PC-9 (cell line): ENCODE results near the gene FCAMR. TPM values are rescaled to one million over a fixed set of nuclear protein-coding genes. Genes with fewer than 3 reads are reported as not detected.

Experiments
- BruUV-seq: library from RNA; stranded (reverse); fragments of 400-500 nt; replicated peaks from 2 replicates; lab custom pipeline; 2021; lab: Mats Ljungman, UMichigan
- CTCF ChIA-PET: fragments of 300-600 bp; sonication (Branson Sonifier 250); formaldehyde crosslinking; loops from one replicate; lab custom pipeline; 2022; ENCODE audit warnings: antibody characterized with exemption; lab: Charles Lee
- POLR2A ChIA-PET: fragments of 300-600 bp; sonication (Branson Sonifier 250); formaldehyde crosslinking; loops from one replicate; lab custom pipeline; 2022; ENCODE audit warnings: antibody characterized with exemption; ENCODE audit not compliant: unreplicated experiment; lab: Charles Lee
- DNase-seq, 2 experiments: peaks; one replicate each; pipeline versions ENCODE4 v3.0.0 to v3.0.0-alpha.2; 2015 to 2022; ENCODE audit warnings: mixed read lengths in 1 of 2
- H2AFZ ChIP-seq: fragments of 200-600 bp; sonication (generic); 2 replicates; pipeline ENCODE4 v1.8.1; 2017; ENCODE audit warnings: antibody characterized with exemption
- H3F3A ChIP-seq: fragments of 200-600 bp; sonication (generic); 2 replicates; pipeline ENCODE4 v1.8.1; 2017; ENCODE audit warnings: antibody characterized with exemption, mild to moderate bottlenecking, low read depth; ENCODE audit not compliant: insufficient read depth
- H3K27ac ChIP-seq: fragments of 200-600 bp; sonication (generic); 2 replicates; pipeline ENCODE4 v1.6.1; 2016; ENCODE audit warnings: mixed run types
- H3K27me3 ChIP-seq: fragments of 200-600 bp; sonication (generic); 2 replicates; pipeline ENCODE4 v1.6.1; 2016; ENCODE audit warnings: low read depth, mixed run types; ENCODE audit not compliant: insufficient read depth
- H3K36me3 ChIP-seq: fragments of 200-600 bp; sonication (generic); 2 replicates; pipeline ENCODE4 v1.6.1; 2016; ENCODE audit warnings: low read depth, mixed run types
- H3K4me1 ChIP-seq: fragments of 200-600 bp; sonication (generic); replicated peaks from 2 replicates; pipeline ENCODE4 v1.6.1; 2016; ENCODE audit warnings: mixed run types; ENCODE audit not compliant: insufficient read depth
- H3K4me2 ChIP-seq: fragments of 200-600 bp; sonication (generic); 2 replicates; pipeline ENCODE4 v1.6.1; 2017; ENCODE audit warnings: mixed run types
- H3K4me3 ChIP-seq: fragments of 200-600 bp; sonication (generic); 2 replicates; pipeline ENCODE4 v1.6.1; 2016; ENCODE audit warnings: mixed run types
- H3K79me2 ChIP-seq: fragments of 200-600 bp; sonication (generic); 2 replicates; pipeline ENCODE4 v1.6.1; 2017; ENCODE audit warnings: low read depth, mixed run types
- H3K9me2 ChIP-seq: fragments of 200-600 bp; sonication (generic); 2 replicates; pipeline ENCODE4 v1.8.1; 2017; ENCODE audit warnings: mild to moderate bottlenecking; ENCODE audit not compliant: insufficient read depth
- H3K9me3 ChIP-seq: fragments of 200-600 bp; sonication (generic); 2 replicates; pipeline ENCODE4 v1.8.1; 2016; ENCODE audit warnings: low read depth; ENCODE audit not compliant: insufficient read depth
- H4K20me1 ChIP-seq: fragments of 200-600 bp; sonication (generic); 2 replicates; pipeline ENCODE4 v1.8.1; 2017; ENCODE audit not compliant: insufficient read depth
- EZH2 ChIP-seq: fragments of 200-600 bp; sonication (generic); IDR thresholded peaks from 2 replicates; pipeline ENCODE4 v1.8.0; 2017; ENCODE audit warnings: antibody characterized with exemption, low read depth
- intact Hi-C: fragments of 100-400 bp; cut with micrococcal nuclease; formaldehyde crosslinking; loops from one replicate; pipeline ENCODE4 v1.10.0; 2022; ENCODE audit not compliant: unreplicated experiment
- total RNA-seq: library from RNA; stranded (reverse); gene quantifications from 2 replicates; pipeline ENCODE4 v1.2.3, GENCODE V29; 2021
- TF ChIP-seq, protein P1 (sequence below): fragments of 200-600 bp; sonication (generic); conservative IDR thresholded peaks from 2 replicates; pipeline ENCODE4 v1.6.1; 2017; ENCODE audit warnings: mixed run types, antibody characterized with exemption, mild to moderate bottlenecking, moderate library complexity

Gene FCAMR
- total RNA-seq, 1 experiment from 2014 or later = not detected

DNA sequence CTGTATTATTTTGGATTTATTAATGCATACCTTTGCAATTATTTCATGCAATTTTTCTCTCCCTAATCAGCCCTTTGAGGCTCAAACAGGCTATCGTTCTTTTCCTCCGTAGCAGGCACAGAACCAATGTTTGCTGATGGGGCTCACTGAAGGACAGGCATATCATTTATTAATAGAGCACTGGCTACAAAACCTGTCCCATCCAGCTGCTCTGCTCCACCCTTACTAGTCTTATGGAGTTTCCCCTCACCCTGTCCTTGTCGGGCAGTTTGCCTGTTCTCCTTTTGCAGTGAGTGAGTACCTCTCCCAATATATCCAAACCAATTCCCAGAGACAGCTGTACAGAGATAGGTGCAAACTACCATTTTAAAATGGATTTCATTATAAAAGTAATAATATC, 16.6 kb upstream of the FCAMR start:
- TF ChIP-seq, protein P1, sequence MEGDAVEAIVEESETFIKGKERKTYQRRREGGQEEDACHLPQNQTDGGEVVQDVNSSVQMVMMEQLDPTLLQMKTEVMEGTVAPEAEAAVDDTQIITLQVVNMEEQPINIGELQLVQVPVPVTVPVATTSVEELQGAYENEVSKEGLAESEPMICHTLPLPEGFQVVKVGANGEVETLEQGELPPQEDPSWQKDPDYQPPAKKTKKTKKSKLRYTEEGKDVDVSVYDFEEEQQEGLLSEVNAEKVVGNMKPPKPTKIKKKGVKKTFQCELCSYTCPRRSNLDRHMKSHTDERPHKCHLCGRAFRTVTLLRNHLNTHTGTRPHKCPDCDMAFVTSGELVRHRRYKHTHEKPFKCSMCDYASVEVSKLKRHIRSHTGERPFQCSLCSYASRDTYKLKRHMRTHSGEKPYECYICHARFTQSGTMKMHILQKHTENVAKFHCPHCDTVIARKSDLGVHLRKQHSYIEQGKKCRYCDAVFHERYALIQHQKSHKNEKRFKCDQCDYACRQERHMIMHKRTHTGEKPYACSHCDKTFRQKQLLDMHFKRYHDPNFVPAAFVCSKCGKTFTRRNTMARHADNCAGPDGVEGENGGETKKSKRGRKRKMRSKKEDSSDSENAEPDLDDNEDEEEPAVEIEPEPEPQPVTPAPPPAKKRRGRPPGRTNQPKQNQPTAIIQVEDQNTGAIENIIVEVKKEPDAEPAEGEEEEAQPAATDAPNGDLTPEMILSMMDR = no peak
- no peak for TF ChIP-seq EZH2
- ChIA-PET CTCF (no interaction called here), POLR2A (interaction anchor here (0.6 to 0.7 kb wide), 2 partner anchors 46 to 195 kb away, joined by 3 to 4 read pairs; partner anchors contain the start of gene C1orf116)
- Histone ChIP-seq H3K4me3 (no peak overlapping the region), H3K4me1 (no peaks in the 10 kb centered on the region), H3K9me2 (no peaks in the 10 kb centered on the region), H3K27me3 (no peaks in the 10 kb centered on the region), H3K4me2 (no peak overlapping the region), H3K79me2 (no peaks in the 10 kb centered on the region), H3K9me3 (no peaks in the 10 kb centered on the region), H3K36me3 (no peaks in the 10 kb centered on the region), H2AFZ (no peak overlapping the region), H4K20me1 (no peaks in the 10 kb centered on the region), H3F3A (no peaks in the 10 kb centered on the region), H3K27ac (no peak overlapping the region)
- intact Hi-C loops = no loop called here
- DNase-seq = no peak
- no TSS peak for BruUV-seq

DNA sequence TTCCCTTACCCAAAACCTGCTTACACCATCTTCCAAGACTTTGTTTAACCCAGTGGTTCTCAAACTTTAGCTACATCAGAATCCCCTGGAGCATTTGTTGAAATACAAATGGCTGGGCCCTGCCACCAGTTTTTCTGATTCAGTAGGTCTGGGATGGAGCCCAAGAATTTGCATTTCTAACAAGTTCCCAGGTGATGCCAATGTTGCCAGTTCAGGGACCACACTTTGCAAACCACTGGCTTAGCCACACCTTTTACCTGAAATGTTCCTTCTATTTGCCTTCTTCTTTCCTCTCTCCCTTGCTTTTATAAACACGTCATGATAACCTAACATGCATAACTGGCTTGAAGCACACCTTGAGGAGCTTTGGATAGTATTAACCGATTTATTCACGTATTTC, 16.1 kb upstream of the FCAMR start:
- Histone ChIP-seq H3F3A (no peaks in the 10 kb centered on the region), H2AFZ (no peak overlapping the region), H3K9me2 (no peaks in the 10 kb centered on the region), H3K9me3 (no peaks in the 10 kb centered on the region), H3K4me3 (no peak overlapping the region), H3K27ac (no peak overlapping the region), H3K27me3 (no peaks in the 10 kb centered on the region), H3K4me1 (no peaks in the 10 kb centered on the region), H3K79me2 (no peaks in the 10 kb centered on the region), H3K36me3 (no peaks in the 10 kb centered on the region), H3K4me2 (no peak overlapping the region), H4K20me1 (no peaks in the 10 kb centered on the region)
- DNase-seq = no peak
- intact Hi-C loops = no loop called here
- POLR2A ChIA-PET = no interaction called here
- CTCF ChIA-PET = interaction anchor here (0.5 kb wide), 1 partner anchor 535 kb away, joined by 7 read pairs; no protein-coding TSS in a partner anchor
- BruUV-seq = no TSS peak
- TF ChIP-seq, protein P1 = no peak
- TF ChIP-seq EZH2 = no peak

DNA sequence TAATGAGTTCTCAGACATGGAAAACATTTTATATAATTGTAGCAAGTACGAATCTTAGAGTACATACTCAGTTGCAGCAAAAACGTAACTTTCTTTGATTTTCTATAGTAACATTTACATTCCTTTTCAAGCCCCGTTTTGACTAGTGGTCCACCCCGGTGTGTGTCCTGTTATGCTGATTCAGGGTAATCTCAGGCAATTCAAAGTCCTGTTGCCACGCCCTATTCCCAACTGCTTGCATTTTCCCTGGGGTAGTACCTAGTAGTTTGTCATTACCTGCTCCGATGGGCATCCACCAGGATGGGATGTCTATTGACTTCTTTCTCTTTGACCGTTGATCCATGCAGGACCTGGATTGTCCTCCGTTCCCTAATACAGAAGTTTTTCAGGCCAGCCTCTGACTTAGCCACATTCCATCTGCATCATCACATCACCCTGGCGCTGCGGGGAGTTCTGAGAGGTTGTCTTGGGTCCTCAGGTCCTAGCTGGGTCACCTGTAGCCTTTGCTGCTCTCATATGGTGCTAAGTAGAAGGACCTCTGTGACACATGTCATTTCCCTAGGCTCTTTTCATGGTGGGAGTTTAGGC, 15.0 kb upstream of the FCAMR start:
- Histone ChIP-seq H3F3A (no peaks in the 10 kb centered on the region), H3K79me2 (no peaks in the 10 kb centered on the region), H3K9me2 (no peaks in the 10 kb centered on the region), H3K9me3 (no peaks in the 10 kb centered on the region), H3K4me1 (no peaks in the 10 kb centered on the region), H3K27me3 (no peaks in the 10 kb centered on the region), H2AFZ (no peak overlapping the region), H3K36me3 (no peaks in the 10 kb centered on the region), H3K4me2 (no peak overlapping the region), H3K4me3 (no peak overlapping the region), H4K20me1 (no peaks in the 10 kb centered on the region), H3K27ac (no peak overlapping the region)
- intact Hi-C loops = no loop called here
- ChIA-PET POLR2A (no interaction called here), CTCF (no interaction called here)
- no peak for DNase-seq
- no TSS peak for BruUV-seq
- TF ChIP-seq EZH2 = no peak
- TF ChIP-seq, protein P1 = no peak
